D721Med (cell line): ENCODE data around the gene EIF4G1.

Experiments used
- DNase-seq: peaks from one replicate; pipeline ENCODE4 v3.0.0; 2011; ENCODE audit warnings: low spot score; ENCODE audit not compliant: insufficient read length
- FAIRE-seq: peaks from 2 replicates; lab custom pipeline; 2011; peaks lifted over from hg19 to GRCh38; lab: Jason Lieb, UNC
- CTCF ChIP-seq: IDR thresholded peaks from 2 replicates; pipeline ENCODE4 v1.5.1; 2012; ENCODE audit warnings: mild to moderate bottlenecking, control low read depth; ENCODE audit not compliant: insufficient read depth; ENCODE audit errors: missing control alignments

Gene EIF4G1

DNA sequence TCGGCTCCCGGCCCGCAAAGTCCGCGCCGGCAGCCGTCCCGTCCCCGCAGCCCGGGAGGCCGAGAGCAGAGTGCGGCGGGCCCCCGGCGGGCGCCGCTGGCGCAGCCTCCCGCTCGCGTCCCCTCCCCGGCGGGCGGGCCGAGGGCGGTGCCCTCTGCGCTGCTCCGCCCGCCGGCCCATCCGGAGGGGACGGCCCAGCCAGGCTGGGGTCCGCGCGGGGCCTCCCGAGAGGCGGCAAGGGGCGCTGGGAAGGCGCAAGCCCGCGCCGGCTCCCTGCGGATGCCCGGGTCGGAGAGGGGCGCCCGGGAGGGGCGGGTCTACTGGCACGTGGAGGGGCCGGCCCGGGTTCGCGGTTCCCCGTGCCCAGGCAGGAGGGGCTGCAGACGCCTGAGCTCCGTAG lies 47.1 kb downstream of the EIF4G1 start, which contains the start of the genes CLCN2 and POLR2H:
Gene CLCN2 (minus strand): TSS at position 74 of the 400 bp plus-strand sequence. CDS start 126 bp downstream, outside the sequence.
Gene POLR2H (plus strand): TSS at position 179 of the 400 bp plus-strand sequence. CDS start 1,783 bp downstream, outside the sequence.
- DNase-seq = no peak
- no peak for TF ChIP-seq CTCF
- FAIRE-seq = no peak

DNA sequence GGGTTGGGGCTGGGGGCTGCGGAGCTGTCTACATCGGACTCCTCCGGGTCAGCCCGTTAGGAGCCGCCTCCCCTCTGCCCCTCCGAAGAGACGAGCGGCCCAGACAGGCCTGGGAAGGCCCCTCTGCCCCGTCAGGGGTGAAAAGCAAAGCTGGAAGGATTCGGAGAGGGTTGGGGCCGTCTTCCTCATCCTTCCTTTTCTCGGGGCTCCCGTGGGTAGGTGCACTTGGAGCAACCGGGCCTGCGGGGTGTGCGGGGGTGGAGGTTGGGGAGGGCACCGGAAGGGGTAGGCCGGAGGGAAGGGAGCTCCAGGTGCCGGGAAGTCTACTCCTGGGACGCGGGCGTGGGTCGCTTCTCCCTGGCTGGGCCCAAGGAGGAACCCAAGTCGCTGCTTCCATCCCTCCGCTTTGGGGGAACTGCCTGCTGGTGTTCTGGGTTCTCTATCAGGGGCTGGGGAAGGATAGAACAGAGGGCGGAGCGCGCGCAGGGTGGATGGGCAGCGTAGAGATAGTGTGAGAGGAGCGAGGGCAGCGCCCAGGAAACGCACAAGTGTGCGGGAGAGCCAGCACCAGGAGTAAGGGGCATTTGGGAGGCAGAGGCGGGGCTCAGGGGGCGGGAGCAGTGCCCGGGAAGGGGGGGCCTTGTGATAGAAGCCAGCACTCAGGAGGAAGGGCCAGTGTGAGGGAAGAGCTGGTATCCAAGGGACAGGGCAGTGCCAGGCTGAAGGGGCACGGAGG lies 47.7 kb downstream of the EIF4G1 start:
- TF ChIP-seq CTCF = no peak
- FAIRE-seq (no peak), DNase-seq (no peak)

DNA sequence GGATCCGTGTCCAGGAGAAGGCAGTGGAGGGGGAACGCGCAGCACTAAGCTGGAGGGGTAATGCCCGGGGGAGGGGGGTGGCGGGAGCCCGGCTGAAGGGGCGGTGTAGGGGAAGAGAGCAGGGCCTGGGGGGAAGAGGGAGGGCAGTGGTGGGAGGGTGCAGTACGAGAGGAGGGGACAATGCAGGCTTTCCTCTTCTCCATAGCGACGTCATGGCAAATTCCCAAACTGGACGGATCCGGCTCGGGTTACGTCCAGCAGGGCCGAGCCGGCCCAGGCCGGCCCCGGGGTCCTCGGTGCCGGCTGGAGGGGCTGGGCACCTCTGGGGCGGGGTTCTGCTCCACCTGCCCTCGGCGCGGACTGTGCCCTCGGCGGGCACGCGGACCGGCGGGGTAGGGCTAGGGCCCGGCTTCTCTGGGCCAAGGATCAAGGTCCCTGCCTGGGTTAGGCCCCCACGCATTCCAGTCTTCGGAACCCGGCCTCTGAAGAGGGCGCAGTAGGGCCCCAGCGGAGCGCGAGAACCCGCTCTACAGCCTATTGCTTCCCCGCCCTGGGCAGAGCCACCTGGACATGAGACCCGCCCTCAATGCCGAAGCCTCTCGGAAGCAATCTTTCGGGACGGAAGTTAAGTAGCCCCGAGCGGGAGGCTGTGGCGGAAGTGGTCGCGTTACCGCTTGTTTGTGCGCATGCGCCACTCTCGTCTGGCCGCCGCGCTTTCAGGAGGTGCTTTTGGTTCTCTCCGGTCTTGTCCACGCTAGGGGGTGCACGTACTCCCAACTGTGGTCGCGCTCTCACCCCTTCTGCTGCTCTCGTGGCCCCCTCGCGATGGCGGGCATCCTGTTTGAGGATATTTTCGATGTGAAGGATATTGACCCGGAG lies 48.5 kb downstream of the EIF4G1 start:
- DNase-seq (no peak), FAIRE-seq (peak; percentile 48)
- TF ChIP-seq CTCF = peak; percentile 66

GRCh38 chr3:184366619-184367289 lies 52.3 kb downstream of the EIF4G1 start:
- no peak for TF ChIP-seq CTCF
- FAIRE-seq (no peak), DNase-seq (no peak)

DNA sequence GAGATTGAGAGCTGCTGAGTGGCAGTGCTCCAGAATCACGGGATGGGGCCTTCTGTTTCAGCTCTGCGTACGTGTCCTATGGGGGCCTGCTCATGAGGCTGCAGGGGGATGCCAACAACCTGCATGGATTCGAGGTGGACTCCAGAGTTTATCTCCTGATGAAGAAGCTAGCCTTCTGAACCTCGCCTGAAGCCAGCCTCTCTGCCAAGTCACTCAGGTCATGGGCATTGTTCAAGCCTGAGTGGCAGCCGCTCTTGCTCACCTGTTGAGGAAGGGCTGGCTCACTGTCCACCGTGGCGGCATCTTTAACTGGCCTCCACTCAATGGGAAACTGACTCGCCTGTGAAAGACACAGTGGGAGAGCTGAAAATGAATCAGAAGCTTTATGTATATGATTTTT lies 53.7 kb downstream of the EIF4G1 start:
- DNase-seq (no peak), FAIRE-seq (no peak)
- no peak for TF ChIP-seq CTCF

GRCh38 chr3:184368586-184369183 lies 54.3 kb downstream of the EIF4G1 start:
- DNase-seq (no peak), FAIRE-seq (no peak)
- no peak for TF ChIP-seq CTCF
